Kidney epithelial cell (primary cell): Measurements from ENCODE around the gene NCOA6. TPM values are rescaled to one million over a fixed set of nuclear protein-coding genes. Genes with fewer than 3 reads are reported as not detected.
A peak's percentile ranks its signal among the peaks of the same experiment; 100 is the strongest.
"Not testable (repeated sequence)": the region's sequence is repeated elsewhere in the genome, so short reads cannot be mapped to it uniquely, and the experiment has no call there.

Source experiments
- DNase-seq: peaks from one replicate; pipeline ENCODE4 v3.0.0-alpha.2; 2010; ENCODE audit warnings: low read depth
- H3K27me3 ChIP-seq: 2 replicates; pipeline ENCODE4 v1.6.0; 2011; ENCODE audit warnings: low read length; ENCODE audit not compliant: control insufficient read depth, insufficient read depth
- H3K36me3 ChIP-seq: 2 replicates; pipeline ENCODE4 v1.5.1; 2011; ENCODE audit warnings: low read length; ENCODE audit not compliant: control insufficient read depth, insufficient read depth
- H3K4me3 ChIP-seq: 2 replicates; pipeline ENCODE4 v1.5.1; 2011; ENCODE audit warnings: low read depth, mild to moderate bottlenecking, control low read depth, low read length
- CTCF ChIP-seq: IDR thresholded peaks from 2 replicates; pipeline ENCODE4 v1.5.1; 2011; ENCODE audit warnings: mild to moderate bottlenecking, moderate library complexity, low read length, control low read depth, inconsistent platforms; ENCODE audit not compliant: insufficient read depth, poor library complexity, severe bottlenecking
- total RNA-seq: library from RNA; depleted of rRNA; stranded (reverse); fragments of >200 nt; gene quantifications from 2 replicates; pipeline ENCODE4 v1.2.3, GENCODE V29; 2015

Gene NCOA6
- total RNA-seq, 1 donor from 2014 or later, result 18.0 TPM

DNA sequence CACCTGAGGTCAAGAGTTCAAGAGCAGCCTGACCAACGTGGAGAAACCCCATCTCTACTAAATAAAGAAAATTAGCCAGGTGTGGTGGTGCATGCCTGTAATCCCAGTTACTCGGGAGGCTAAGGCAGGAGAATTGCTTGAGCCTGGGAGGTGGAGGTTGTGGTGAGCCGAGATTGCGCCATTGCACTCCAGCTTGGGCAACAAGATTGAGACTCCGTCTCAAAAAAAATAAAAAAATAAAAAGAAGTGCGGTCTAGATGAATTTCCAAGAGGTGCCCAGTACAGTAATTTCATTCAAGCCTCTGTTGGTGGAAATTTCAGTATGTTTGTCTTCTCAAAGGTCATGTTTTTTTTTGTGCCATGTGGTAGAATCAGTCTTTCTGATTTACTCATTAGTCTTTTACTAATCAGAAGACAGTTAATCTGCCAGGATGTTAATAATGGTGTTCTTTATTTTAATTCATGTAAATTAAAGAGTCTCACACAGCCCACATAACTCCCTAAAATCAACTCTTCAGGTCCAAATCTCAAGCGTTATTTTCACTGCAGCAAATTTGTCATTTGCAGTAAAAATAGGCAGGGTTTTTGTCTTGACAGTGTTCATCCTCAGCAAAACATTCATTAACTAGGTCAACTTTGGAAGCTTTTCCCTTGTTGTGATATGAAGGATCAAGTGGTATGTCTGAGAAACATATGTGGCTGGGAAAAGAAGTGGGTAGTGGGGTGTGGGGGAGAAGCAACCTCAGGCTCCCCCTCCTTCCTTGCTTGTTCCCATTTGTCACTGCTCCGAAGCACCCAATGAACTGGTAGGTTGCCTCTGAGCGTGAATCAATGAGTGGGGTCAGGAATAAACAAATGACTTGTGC lies 108.0 kb downstream of the NCOA6 start:
- DNase-seq, result no peak
- H3K36me3 ChIP-seq, result no peaks in the 10 kb centered on the region
- no peak for TF ChIP-seq CTCF
- no peak overlapping the region for H3K4me3 ChIP-seq
- H3K27me3 ChIP-seq, result no peaks in the 10 kb centered on the region

- Histone ChIP-seq H3K36me3 (no peaks in the 10 kb centered on the region), H3K4me3 (no peak overlapping the region), H3K27me3 (no peaks in the 10 kb centered on the region)
- no peak for DNase-seq
- no peak for TF ChIP-seq CTCF
Measured at GRCh38 chr20:34716921-34717229, 108.6 kb downstream of the NCOA6 start.

- Histone ChIP-seq H3K36me3 (no peaks in the 10 kb centered on the region), H3K4me3 (no peak overlapping the region), H3K27me3 (peaks cover 2% of the 10 kb centered on the region)
- no peak for DNase-seq
- TF ChIP-seq CTCF, result no peak
Measured at GRCh38 chr20:34715384-34715783, 110.1 kb downstream of the NCOA6 start.

- H3K36me3 ChIP-seq, H3K27me3 ChIP-seq, DNase-seq, H3K4me3 ChIP-seq: not testable (repeated sequence)
Measured at GRCh38 chr20:34713944-34714515, 111.4 kb downstream of the NCOA6 start.

DNA sequence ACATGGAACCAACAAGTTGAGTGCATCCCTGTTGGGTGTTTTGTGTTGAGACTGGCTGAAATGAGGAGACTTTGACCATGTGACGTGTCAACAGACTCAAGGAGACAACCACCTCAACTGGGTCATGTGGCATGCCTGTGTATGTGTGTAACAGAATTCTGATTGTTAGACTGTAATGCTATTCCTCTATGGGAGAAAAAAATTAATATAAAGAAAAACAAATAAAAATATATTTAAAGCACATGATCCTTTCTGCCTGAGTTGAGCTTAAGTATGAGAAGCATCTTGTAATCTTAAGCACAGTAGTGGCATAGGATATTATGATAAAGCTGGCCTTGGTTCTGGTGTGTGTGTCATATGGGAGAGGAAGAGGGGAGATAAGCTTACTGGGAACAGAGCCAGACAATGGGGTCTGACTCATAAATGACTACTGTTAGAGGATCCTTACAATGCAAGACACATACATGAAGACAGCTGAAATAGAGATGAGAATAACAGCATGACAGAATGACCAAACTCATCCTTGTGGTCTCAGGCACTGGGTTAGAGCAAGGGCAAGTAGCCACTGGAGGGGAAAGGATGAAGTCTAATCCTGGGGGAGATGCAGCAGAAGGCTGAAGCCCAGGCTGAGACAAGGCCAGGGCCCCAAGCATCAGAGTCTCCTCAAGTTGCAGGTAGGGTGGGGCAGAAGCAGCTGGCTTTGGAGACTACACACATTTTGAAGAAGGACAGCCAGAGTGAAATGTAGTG lies 112.1 kb downstream of the NCOA6 start:
- TF ChIP-seq CTCF, result no peak
- Histone ChIP-seq H3K36me3 (no peaks in the 10 kb centered on the region), H3K4me3 (no peak overlapping the region), H3K27me3 (peaks cover 5% of the 10 kb centered on the region)
- DNase-seq, result peak; percentile 88

DNA sequence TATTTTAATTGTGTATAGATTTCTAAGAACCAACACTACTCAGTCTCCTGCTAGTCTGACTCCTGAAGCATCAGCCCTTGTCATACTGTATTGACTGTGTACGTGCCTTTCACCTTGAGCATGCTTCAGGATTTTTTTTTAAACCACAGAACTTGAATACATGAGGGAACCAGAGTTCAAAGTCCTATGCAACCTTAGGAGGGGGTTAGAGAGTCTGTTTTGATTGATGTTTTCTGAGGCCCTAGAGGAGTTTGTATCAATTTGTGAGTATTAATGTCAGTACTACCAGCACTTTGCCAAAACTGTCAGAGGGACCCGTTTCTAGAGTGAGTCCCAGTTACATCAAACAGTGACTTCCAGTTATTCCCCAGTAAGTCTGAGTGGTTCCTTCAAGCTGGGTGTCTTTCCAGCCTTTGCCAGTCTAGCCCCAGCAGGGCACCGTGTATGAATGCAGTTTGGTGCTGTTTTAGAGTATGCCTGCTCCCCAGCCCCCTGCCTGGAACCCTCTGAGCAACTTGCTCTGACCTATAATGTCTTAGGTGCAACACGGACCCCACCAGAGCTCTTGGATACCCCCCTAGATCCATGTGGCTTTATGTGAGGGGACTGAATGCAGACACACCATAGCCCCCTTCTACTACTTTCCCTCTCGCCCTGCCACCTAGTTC lies 112.8 kb downstream of the NCOA6 start:
- Histone ChIP-seq H3K4me3 (no peak overlapping the region), H3K36me3 (no peaks in the 10 kb centered on the region), H3K27me3 (peaks cover 5% of the 10 kb centered on the region)
- no peak for TF ChIP-seq CTCF
- DNase-seq, result no peak
